ENCODE measurements around the gene HOXD10.

DNA sequence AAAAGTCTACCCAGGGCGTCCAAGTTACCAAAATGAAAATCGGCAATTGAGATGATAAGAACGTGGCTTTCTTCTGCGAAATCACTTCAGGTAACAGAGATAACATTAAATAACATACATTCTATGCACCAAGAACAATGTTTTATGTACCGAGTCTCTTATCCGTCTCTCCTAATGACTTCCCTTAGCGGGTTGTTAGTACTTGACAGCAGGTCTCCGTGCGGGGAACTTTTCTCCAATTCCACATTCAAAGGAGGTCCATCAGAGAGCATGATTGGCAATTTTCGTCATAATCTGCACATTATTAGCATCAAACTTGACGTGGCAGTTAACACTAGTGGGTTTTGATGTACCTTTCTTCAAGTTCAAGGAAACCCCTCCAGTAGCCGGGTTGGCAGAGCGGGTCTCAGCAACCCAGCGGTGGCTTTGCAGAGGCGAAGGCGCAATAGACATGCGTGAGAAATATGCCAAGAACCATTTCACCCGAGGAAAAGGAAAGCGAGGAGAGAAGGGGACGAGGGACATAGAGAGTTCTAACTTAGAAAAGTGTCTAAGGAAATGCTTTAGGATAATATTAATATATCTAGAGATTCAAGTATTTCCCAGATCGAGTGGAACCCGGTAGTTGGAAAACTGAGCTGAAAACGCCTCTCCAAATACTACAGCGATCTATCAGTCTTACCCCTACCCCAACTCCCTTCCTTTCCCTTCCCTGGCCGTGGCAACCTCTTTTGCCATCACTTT, 37.9 kb upstream of the HOXD10 start:
- no peak for TF ChIP-seq EZH2 (IDR thresholded peaks at IDR 0.05; ENCODE audit: borderline replicate concordance, insufficient read depth, low read length, poor library complexity, severe bottlenecking)
- TF ChIP-seq MXI1 (conservative IDR thresholded peaks at IDR 0.05; ENCODE audit: poor library complexity, severe bottlenecking), result no peak
- TF ChIP-seq, protein P1, sequence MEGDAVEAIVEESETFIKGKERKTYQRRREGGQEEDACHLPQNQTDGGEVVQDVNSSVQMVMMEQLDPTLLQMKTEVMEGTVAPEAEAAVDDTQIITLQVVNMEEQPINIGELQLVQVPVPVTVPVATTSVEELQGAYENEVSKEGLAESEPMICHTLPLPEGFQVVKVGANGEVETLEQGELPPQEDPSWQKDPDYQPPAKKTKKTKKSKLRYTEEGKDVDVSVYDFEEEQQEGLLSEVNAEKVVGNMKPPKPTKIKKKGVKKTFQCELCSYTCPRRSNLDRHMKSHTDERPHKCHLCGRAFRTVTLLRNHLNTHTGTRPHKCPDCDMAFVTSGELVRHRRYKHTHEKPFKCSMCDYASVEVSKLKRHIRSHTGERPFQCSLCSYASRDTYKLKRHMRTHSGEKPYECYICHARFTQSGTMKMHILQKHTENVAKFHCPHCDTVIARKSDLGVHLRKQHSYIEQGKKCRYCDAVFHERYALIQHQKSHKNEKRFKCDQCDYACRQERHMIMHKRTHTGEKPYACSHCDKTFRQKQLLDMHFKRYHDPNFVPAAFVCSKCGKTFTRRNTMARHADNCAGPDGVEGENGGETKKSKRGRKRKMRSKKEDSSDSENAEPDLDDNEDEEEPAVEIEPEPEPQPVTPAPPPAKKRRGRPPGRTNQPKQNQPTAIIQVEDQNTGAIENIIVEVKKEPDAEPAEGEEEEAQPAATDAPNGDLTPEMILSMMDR (IDR thresholded peaks at IDR 0.05; ENCODE audit: poor library complexity, severe bottlenecking), result no peak
- no peak for TF ChIP-seq RAD21 (conservative IDR thresholded peaks at IDR 0.05)
- TF ChIP-seq TAF1 (IDR thresholded peaks at IDR 0.05; ENCODE audit: low read depth), result no peak
- no peak for TF ChIP-seq POLR2AphosphoS5 (IDR thresholded peaks at IDR 0.05)
- TF ChIP-seq EP300 (conservative IDR thresholded peaks at IDR 0.05; ENCODE audit: poor library complexity, severe bottlenecking), result no peak
- TF ChIP-seq, protein P2, sequence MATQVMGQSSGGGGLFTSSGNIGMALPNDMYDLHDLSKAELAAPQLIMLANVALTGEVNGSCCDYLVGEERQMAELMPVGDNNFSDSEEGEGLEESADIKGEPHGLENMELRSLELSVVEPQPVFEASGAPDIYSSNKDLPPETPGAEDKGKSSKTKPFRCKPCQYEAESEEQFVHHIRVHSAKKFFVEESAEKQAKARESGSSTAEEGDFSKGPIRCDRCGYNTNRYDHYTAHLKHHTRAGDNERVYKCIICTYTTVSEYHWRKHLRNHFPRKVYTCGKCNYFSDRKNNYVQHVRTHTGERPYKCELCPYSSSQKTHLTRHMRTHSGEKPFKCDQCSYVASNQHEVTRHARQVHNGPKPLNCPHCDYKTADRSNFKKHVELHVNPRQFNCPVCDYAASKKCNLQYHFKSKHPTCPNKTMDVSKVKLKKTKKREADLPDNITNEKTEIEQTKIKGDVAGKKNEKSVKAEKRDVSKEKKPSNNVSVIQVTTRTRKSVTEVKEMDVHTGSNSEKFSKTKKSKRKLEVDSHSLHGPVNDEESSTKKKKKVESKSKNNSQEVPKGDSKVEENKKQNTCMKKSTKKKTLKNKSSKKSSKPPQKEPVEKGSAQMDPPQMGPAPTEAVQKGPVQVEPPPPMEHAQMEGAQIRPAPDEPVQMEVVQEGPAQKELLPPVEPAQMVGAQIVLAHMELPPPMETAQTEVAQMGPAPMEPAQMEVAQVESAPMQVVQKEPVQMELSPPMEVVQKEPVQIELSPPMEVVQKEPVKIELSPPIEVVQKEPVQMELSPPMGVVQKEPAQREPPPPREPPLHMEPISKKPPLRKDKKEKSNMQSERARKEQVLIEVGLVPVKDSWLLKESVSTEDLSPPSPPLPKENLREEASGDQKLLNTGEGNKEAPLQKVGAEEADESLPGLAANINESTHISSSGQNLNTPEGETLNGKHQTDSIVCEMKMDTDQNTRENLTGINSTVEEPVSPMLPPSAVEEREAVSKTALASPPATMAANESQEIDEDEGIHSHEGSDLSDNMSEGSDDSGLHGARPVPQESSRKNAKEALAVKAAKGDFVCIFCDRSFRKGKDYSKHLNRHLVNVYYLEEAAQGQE (IDR thresholded peaks at IDR 0.05; ENCODE audit: borderline replicate concordance), result no peak
- no peak for TF ChIP-seq SMC3 (conservative IDR thresholded peaks at IDR 0.05; ENCODE audit: poor library complexity)
